Measurements from ENCODE around the gene RAD9B.
"Not testable (repeated sequence)": the region's sequence is repeated elsewhere in the genome, so short reads cannot be mapped to it uniquely, and the experiment has no call there.

The RAD9B gene

GRCh38 chr12:110528277-110528839 is 26.2 kb downstream of the RAD9B start:
- DNase-seq (ENCODE audit: low read depth), result no peak

GRCh38 chr12:110530511-110530910 is 28.4 kb downstream of the RAD9B start:
- no peak for DNase-seq (ENCODE audit: low read depth)

GRCh38 chr12:110531741-110532333 is 29.7 kb downstream of the RAD9B start:
- peak; percentile 47 for DNase-seq (ENCODE audit: low read depth)

GRCh38 chr12:110532644-110533043 is 30.5 kb downstream of the RAD9B start:
- no peak for DNase-seq (ENCODE audit: low read depth)

- no peak for DNase-seq (ENCODE audit: low read depth)
These were observed 31.5 kb downstream of the RAD9B start for GRCh38 chr12:110533607-110534006.

- no peak for DNase-seq (ENCODE audit: low read depth)
These were observed 32.7 kb downstream of the RAD9B start for GRCh38 chr12:110534811-110535210.

GRCh38 chr12:110536834-110537604 is 34.9 kb downstream of the RAD9B start:
- no peak for DNase-seq (ENCODE audit: low read depth)

- DNase-seq (ENCODE audit: low read depth), result no peak
These were observed 35.7 kb downstream of the RAD9B start for GRCh38 chr12:110537605-110538409.

- no peak for DNase-seq (ENCODE audit: low read depth)
These were observed 36.9 kb downstream of the RAD9B start for GRCh38 chr12:110538869-110539622.

GRCh38 chr12:110540048-110540447 is 37.9 kb downstream of the RAD9B start:
- no peak for DNase-seq (ENCODE audit: low read depth)

- peak; percentile 72 for DNase-seq (ENCODE audit: low read depth)
These were observed 41.3 kb downstream of the RAD9B start for GRCh38 chr12:110543252-110543959.

- DNase-seq (ENCODE audit: low read depth), result no peak
These were observed 41.8 kb downstream of the RAD9B start for GRCh38 chr12:110543965-110544364.

GRCh38 chr12:110545259-110545658 is 43.1 kb downstream of the RAD9B start:
- DNase-seq (ENCODE audit: low read depth), result not testable (repeated sequence)

GRCh38 chr12:110545812-110546211 is 43.7 kb downstream of the RAD9B start:
- no peak for DNase-seq (ENCODE audit: low read depth)

- peak; percentile 80 for DNase-seq (ENCODE audit: low read depth)
These were observed 44.2 kb downstream of the RAD9B start for GRCh38 chr12:110546339-110546738.

GRCh38 chr12:110547090-110547489 is 45.0 kb downstream of the RAD9B start:
- DNase-seq (ENCODE audit: low read depth), result no peak

GRCh38 chr12:110548678-110549077 is 46.5 kb downstream of the RAD9B start:
- DNase-seq (ENCODE audit: low read depth), result no peak

- DNase-seq (ENCODE audit: low read depth), result no peak
These were observed 47.6 kb downstream of the RAD9B start for GRCh38 chr12:110549716-110550115.

- no peak for DNase-seq (ENCODE audit: low read depth)
These were observed 48.9 kb downstream of the RAD9B start for GRCh38 chr12:110550981-110551380.

All from stromal cell of bone marrow (primary cell).